Testis (tissue), 2 donors: Measurements from ENCODE around the gene RGL3.

Experiments
- POLR2A ChIP-seq: fragments of 450-650 bp; IDR thresholded peaks from one replicate; pipeline ENCODE4 v1.6.1; 2017; ENCODE audit warnings: antibody characterized with exemption, mild to moderate bottlenecking, moderate library complexity
- TF ChIP-seq, protein P1 (sequence below), 3 experiments: fragments of 450-650 bp in 2 of 3; fragments of 200-600 bp in 1 of 3; sonication (generic) in 1 of 3; IDR thresholded peaks; one replicate each; pipeline ENCODE4 v1.5.1; 2016 to 2019; ENCODE audit warnings: antibody characterized with exemption in 3 of 3, mild to moderate bottlenecking in 2 of 3, moderate library complexity in 1 of 3

DNA sequence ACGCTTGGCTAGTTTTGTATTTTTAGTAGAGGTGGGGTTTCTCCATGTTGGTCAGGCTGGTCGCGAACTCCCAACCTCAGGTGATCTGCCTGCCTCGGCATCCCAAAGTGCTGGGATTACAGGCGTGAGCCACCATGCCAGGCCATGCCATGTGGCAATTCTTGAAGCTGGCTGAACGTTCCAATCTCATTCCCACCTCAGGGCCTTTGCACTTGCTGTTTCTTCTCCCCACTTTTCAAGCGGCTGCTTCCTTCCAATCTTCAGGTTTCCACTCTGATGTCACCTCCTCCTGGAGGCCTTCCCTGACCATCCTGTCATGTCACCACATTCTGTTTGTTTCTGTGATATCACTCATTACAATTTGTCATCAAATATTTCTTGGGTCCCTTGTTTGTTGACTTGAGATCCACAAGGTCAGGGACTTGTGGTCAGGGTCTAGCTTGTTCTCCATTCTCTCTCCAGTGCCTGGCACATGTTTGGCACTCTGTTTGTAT is 39.2 kb downstream of the RGL3 start:
- TF ChIP-seq, protein P1, sequence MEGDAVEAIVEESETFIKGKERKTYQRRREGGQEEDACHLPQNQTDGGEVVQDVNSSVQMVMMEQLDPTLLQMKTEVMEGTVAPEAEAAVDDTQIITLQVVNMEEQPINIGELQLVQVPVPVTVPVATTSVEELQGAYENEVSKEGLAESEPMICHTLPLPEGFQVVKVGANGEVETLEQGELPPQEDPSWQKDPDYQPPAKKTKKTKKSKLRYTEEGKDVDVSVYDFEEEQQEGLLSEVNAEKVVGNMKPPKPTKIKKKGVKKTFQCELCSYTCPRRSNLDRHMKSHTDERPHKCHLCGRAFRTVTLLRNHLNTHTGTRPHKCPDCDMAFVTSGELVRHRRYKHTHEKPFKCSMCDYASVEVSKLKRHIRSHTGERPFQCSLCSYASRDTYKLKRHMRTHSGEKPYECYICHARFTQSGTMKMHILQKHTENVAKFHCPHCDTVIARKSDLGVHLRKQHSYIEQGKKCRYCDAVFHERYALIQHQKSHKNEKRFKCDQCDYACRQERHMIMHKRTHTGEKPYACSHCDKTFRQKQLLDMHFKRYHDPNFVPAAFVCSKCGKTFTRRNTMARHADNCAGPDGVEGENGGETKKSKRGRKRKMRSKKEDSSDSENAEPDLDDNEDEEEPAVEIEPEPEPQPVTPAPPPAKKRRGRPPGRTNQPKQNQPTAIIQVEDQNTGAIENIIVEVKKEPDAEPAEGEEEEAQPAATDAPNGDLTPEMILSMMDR (IDR thresholded peaks at IDR 0.05) = no peak
- no peak for TF ChIP-seq POLR2A
